GM12878 (cell line): ENCODE measurements around the gene IMMP2L. TPM values are rescaled to one million over a fixed set of nuclear protein-coding genes. Genes with fewer than 3 reads are reported as not detected.

ENCODE experiments used
- MXI1 ChIP-seq: fragments of 150-350 bp; IDR thresholded peaks from 2 replicates; pipeline ENCODE4 v1.6.1; 2011; ENCODE audit warnings: low read depth, mild to moderate bottlenecking, inconsistent platforms, low read length, improper control_type of control experiment
- NR2C1 ChIP-seq: fragments of 450-650 bp; IDR thresholded peaks from 2 replicates; pipeline ENCODE4 v1.6.1; 2017; ENCODE audit warnings: antibody characterized with exemption, mild to moderate bottlenecking, moderate library complexity
- SREBF1 ChIP-seq: IDR thresholded peaks from 2 replicates; pipeline ENCODE4 v1.6.1; 2012; ENCODE audit warnings: mild to moderate bottlenecking, low read length
- ZBED1 ChIP-seq: IDR thresholded peaks from 2 replicates; pipeline ENCODE4 v1.6.1; 2016; ENCODE audit warnings: borderline replicate concordance
- polyA plus RNA-seq, 11 experiments: library from polyadenylated mRNA; depleted of rRNA in 4 of 11; unstranded in 6 of 11; stranded (reverse) in 5 of 11; fragments of >200 nt; fragmentation: Nextera tagmentation in 4 of 11; fragmentation: Illumina TruSeq in 1 of 11; extraction: Ambion mirVana in 4 of 11; extraction: Trizol in 1 of 11; gene quantifications; 1 replicate in 1 of 11; 2 replicates in 10 of 11; pipeline versions ENCODE4 v1.2.1 to v1.2.3, GENCODE V29; 2011 to 2016; ENCODE audit warnings: inconsistent platforms in 2 of 11, missing spikeins in 2 of 11, low read depth in 1 of 11
- total RNA-seq, 4 experiments: library from RNA; depleted of rRNA in 3 of 4; stranded (reverse); fragments of >200 nt in 3 of 4; fragmentation: Illumina TruSeq in 1 of 4; extraction: Trizol in 1 of 4; gene quantifications; 2 replicates each; pipeline versions ENCODE4 v1.2.1 to v1.2.3, GENCODE V29; 2013 to 2021
- TF ChIP-seq, protein P1 (sequence below): IDR thresholded peaks from 2 replicates; pipeline ENCODE4 v1.6.1; 2012; ENCODE audit warnings: improper control_type of control experiment, low read depth, low read length; ENCODE audit not compliant: insufficient replicate concordance
- TF ChIP-seq, protein P2 (sequence below): IDR thresholded peaks from 2 replicates; pipeline ENCODE4 v1.6.1; 2011; ENCODE audit warnings: borderline replicate concordance, low read depth, mild to moderate bottlenecking, moderate library complexity, mixed read lengths, low read length; ENCODE audit not compliant: insufficient read depth; ENCODE audit errors: extremely low read length

Gene IMMP2L
- total and polyA plus RNA-seq, 10 of the 15 experiments (the other 5 are each of a cell fraction or from before 2014, with no cell fraction given): 12.6 to 46.3 (median 19.6) TPM

DNA sequence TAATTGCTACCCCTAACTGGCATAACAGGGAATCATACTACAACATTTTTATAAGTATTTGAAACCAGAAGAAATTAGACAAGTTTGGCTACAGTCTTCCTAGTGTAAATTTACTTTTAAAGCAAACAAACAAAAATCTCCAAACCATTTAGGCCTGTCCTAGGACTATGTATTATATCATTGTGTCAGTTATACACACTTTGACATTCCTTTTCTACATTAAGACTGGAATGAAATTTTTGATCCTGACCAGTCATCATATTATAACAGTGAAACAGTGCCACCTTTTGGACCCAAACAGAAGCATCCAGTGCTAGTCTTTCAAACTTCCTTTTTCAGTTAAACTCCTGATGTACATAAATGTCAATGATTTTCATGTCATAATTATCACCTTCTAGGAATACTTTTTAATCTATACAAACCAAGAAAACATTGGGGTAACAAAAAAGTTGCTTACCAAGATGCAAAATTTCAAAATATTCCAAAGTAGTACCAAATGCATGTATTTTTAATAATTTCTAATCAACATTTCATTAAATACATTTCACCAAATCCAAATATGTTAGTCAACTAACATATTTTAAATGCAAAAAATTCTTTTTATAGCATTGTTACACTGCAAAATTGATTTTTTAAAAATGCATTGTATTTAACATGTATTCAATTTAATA is 75.7 kb downstream of the IMMP2L start (continued):
- TF ChIP-seq, protein P1, sequence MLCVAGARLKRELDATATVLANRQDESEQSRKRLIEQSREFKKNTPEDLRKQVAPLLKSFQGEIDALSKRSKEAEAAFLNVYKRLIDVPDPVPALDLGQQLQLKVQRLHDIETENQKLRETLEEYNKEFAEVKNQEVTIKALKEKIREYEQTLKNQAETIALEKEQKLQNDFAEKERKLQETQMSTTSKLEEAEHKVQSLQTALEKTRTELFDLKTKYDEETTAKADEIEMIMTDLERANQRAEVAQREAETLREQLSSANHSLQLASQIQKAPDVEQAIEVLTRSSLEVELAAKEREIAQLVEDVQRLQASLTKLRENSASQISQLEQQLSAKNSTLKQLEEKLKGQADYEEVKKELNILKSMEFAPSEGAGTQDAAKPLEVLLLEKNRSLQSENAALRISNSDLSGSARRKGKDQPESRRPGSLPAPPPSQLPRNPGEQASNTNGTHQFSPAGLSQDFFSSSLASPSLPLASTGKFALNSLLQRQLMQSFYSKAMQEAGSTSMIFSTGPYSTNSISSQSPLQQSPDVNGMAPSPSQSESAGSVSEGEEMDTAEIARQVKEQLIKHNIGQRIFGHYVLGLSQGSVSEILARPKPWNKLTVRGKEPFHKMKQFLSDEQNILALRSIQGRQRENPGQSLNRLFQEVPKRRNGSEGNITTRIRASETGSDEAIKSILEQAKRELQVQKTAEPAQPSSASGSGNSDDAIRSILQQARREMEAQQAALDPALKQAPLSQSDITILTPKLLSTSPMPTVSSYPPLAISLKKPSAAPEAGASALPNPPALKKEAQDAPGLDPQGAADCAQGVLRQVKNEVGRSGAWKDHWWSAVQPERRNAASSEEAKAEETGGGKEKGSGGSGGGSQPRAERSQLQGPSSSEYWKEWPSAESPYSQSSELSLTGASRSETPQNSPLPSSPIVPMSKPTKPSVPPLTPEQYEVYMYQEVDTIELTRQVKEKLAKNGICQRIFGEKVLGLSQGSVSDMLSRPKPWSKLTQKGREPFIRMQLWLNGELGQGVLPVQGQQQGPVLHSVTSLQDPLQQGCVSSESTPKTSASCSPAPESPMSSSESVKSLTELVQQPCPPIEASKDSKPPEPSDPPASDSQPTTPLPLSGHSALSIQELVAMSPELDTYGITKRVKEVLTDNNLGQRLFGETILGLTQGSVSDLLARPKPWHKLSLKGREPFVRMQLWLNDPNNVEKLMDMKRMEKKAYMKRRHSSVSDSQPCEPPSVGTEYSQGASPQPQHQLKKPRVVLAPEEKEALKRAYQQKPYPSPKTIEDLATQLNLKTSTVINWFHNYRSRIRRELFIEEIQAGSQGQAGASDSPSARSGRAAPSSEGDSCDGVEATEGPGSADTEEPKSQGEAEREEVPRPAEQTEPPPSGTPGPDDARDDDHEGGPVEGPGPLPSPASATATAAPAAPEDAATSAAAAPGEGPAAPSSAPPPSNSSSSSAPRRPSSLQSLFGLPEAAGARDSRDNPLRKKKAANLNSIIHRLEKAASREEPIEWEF: no peak
- TF ChIP-seq MXI1 (no peak), NR2C1 (no peak), ZBED1 (no peak), SREBF1 (no peak)
- TF ChIP-seq, protein P2, sequence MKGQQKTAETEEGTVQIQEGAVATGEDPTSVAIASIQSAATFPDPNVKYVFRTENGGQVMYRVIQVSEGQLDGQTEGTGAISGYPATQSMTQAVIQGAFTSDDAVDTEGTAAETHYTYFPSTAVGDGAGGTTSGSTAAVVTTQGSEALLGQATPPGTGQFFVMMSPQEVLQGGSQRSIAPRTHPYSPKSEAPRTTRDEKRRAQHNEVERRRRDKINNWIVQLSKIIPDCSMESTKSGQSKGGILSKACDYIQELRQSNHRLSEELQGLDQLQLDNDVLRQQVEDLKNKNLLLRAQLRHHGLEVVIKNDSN: no peak
